NCI-H460 (cell line): ENCODE measurements around the gene DNAJC7. TPM values are rescaled to one million over a fixed set of nuclear protein-coding genes. Genes with fewer than 3 reads are reported as not detected.
"Not testable (repeated sequence)": the region's sequence is repeated elsewhere in the genome, so short reads cannot be mapped to it uniquely, and the experiment has no call there.

Source experiments
- DNase-seq: peaks from one replicate; pipeline ENCODE4 v3.0.0-alpha.2; 2016; ENCODE audit warnings: low read depth; ENCODE audit errors: extremely low read depth
- total RNA-seq: library from RNA; depleted of rRNA; stranded (reverse); fragments of >200 nt; shearing (Covaris generic); gene quantifications from 2 replicates; pipeline ENCODE4 v1.2.3, GENCODE V29; 2014

Gene DNAJC7
- total RNA-seq, 1 experiment from 2014 or later: 109 TPM

- DNase-seq: no peak
These were observed 25.5 kb upstream of the DNAJC7 start for GRCh38 chr17:42042598-42043319.

- DNase-seq: no peak
These were observed 24.4 kb upstream of the DNAJC7 start for GRCh38 chr17:42041619-42042018.

GRCh38 chr17:42040818-42041217 is 23.6 kb upstream of the DNAJC7 start:
- DNase-seq: no peak

- no peak for DNase-seq
These were observed 22.8 kb upstream of the DNAJC7 start for GRCh38 chr17:42039794-42040763.

- DNase-seq: no peak
These were observed 21.2 kb upstream of the DNAJC7 start for GRCh38 chr17:42038221-42038973.

GRCh38 chr17:42034059-42034458 is 16.8 kb upstream of the DNAJC7 start:
- no peak for DNase-seq

GRCh38 chr17:42031584-42031983 is 14.3 kb upstream of the DNAJC7 start:
- DNase-seq: no peak

GRCh38 chr17:42028791-42029127 is 11.5 kb upstream of the DNAJC7 start:
- no peak for DNase-seq

- no peak for DNase-seq
These were observed 10.9 kb upstream of the DNAJC7 start for GRCh38 chr17:42027961-42028790.

GRCh38 chr17:42027590-42027889 is 10.3 kb upstream of the DNAJC7 start:
- no peak for DNase-seq

GRCh38 chr17:42026857-42027589 is 9.8 kb upstream of the DNAJC7 start:
- DNase-seq: no peak

- no peak for DNase-seq
These were observed 8.7 kb upstream of the DNAJC7 start for GRCh38 chr17:42025936-42026335.

- DNase-seq: no peak
These were observed 7.9 kb upstream of the DNAJC7 start for GRCh38 chr17:42025191-42025579.

- peak; percentile 61 for DNase-seq
These were observed 6.5 kb upstream of the DNAJC7 start for GRCh38 chr17:42023524-42024349.

GRCh38 chr17:42020845-42021244 is 3.6 kb upstream of the DNAJC7 start:
- not testable (repeated sequence) for DNase-seq

- peak; percentile 90 for DNase-seq
These were observed 2.5 kb upstream of the DNAJC7 start, which contains the start of gene NKIRAS2 for GRCh38 chr17:42019509-42020404. Gene NKIRAS2, plus strand, starts transcription at chr17:42020090. Its CDS starts 1,488 bp downstream, at chr17:42021578.

GRCh38 chr17:42018988-42019387 is 1.7 kb upstream of the DNAJC7 start:
- DNase-seq: no peak

GRCh38 chr17:42018339-42018738 is 1.1 kb upstream of the DNAJC7 start:
- DNase-seq: no peak
